ENCODE results near the gene MLC1.

MLC1 gene

GRCh38 chr22:50074551-50075530, 10.4 kb downstream of the MLC1 start:
- DNase-seq = no peak

GRCh38 chr22:50074056-50074455, 11.2 kb downstream of the MLC1 start:
- no peak for DNase-seq

- DNase-seq = no peak
Measured at GRCh38 chr22:50072714-50073538, 12.3 kb downstream of the MLC1 start.

- DNase-seq = no peak
Measured at GRCh38 chr22:50072167-50072555, 13.1 kb downstream of the MLC1 start.

- DNase-seq = no peak
Measured at GRCh38 chr22:50071432-50072166, 13.6 kb downstream of the MLC1 start.

- DNase-seq = no peak
Measured at GRCh38 chr22:50070366-50070765, 14.9 kb downstream of the MLC1 start.

- DNase-seq = no peak
Measured at GRCh38 chr22:50068096-50068495, 17.1 kb downstream of the MLC1 start.

GRCh38 chr22:50067244-50067643, 18.0 kb downstream of the MLC1 start:
- no peak for DNase-seq

GRCh38 chr22:50064453-50064852, 20.8 kb downstream of the MLC1 start:
- DNase-seq = no peak

GRCh38 chr22:50063589-50064393, 21.4 kb downstream of the MLC1 start:
- no peak for DNase-seq

- no peak for DNase-seq
Measured at GRCh38 chr22:50062509-50063135, 22.6 kb downstream of the MLC1 start.

- no peak for DNase-seq
Measured at GRCh38 chr22:50061824-50062355, 23.3 kb downstream of the MLC1 start.

GRCh38 chr22:50061141-50061823, 23.9 kb downstream of the MLC1 start:
- no peak for DNase-seq

- no peak for DNase-seq
Measured at GRCh38 chr22:50060441-50061140, 24.6 kb downstream of the MLC1 start.

GRCh38 chr22:50059881-50060262, 25.4 kb downstream of the MLC1 start:
- no peak for DNase-seq

- DNase-seq = no peak
Measured at GRCh38 chr22:50058906-50059880, 26.0 kb downstream of the MLC1 start.

GRCh38 chr22:50058061-50058905, 26.9 kb downstream of the MLC1 start, which contains the start of gene TTLL8:
TSS of gene TTLL8 (minus strand) at chr22:50058298.
- DNase-seq = no peak
